NCI-H345 treated with DMSO at 0.1 percent for 48 hours (cell line): ENCODE results near the gene COL23A1.
"Not testable (repeated sequence)": the region's sequence is repeated elsewhere in the genome, so short reads cannot be mapped to it uniquely, and the experiment has no call there.

ENCODE experiments used
- DNase-seq: peaks from one replicate; lab custom pipeline; 2025; ENCODE audit not compliant: unreplicated experiment; lab: John Stamatoyannopoulos, UW

COL23A1 gene

DNA sequence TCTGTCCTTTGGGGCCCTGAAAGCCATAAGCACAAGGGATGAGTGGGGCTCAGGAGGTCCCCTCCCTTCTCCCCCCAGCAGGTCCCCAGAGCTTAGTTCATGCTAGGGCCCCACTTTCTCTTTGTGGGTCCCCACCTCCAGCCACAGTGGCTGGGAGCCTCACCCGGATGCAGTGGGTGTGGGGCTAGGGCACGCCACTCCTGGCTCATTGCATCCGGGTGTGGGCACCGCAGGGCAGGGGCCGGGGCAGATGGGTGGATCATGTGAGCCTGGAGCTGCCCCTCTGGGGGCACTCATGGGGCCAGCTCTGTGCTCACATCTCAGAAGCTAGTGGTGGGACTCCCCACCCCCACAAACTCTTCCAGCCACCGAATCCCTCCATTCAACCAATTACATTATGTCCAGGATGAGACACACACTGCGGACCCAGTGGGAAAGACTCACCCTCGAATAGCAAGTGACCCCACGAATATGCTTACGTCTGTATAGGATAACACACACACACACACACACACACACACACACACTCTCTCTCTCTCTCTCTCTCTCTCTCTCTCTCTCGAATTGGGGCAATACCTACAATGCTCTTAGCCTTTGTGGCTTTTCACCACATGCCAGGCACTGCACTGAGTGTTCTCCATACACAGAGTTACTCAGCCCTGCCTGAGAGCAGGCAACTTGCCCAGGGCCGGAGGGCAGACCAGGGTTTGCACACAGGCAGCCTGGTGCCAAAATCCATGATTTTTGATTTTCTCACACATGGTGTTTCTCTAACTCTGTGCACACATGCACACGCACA lies 340.8 kb downstream of the COL23A1 start:
- DNase-seq = no peak

DNA sequence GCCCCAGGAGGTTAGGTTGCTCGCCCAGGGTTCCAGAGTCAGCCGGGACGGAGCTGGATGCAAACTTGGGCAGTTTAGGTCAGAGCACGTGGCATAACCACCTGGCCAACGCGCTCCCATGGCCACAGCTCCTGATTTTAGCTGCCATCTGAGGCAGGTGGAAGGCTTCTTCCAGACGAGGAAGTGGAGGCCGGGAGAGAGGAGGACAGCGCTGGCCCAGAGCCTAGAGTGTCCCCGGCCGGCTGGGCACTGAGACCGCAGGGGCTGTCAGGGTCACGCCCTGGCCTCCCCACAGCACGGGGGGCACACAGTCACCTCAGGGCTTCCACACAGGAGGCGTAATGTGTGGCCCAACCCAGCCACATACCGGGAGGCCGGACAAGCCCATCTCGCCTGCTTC lies 341.4 kb downstream of the COL23A1 start:
- no peak for DNase-seq

DNA sequence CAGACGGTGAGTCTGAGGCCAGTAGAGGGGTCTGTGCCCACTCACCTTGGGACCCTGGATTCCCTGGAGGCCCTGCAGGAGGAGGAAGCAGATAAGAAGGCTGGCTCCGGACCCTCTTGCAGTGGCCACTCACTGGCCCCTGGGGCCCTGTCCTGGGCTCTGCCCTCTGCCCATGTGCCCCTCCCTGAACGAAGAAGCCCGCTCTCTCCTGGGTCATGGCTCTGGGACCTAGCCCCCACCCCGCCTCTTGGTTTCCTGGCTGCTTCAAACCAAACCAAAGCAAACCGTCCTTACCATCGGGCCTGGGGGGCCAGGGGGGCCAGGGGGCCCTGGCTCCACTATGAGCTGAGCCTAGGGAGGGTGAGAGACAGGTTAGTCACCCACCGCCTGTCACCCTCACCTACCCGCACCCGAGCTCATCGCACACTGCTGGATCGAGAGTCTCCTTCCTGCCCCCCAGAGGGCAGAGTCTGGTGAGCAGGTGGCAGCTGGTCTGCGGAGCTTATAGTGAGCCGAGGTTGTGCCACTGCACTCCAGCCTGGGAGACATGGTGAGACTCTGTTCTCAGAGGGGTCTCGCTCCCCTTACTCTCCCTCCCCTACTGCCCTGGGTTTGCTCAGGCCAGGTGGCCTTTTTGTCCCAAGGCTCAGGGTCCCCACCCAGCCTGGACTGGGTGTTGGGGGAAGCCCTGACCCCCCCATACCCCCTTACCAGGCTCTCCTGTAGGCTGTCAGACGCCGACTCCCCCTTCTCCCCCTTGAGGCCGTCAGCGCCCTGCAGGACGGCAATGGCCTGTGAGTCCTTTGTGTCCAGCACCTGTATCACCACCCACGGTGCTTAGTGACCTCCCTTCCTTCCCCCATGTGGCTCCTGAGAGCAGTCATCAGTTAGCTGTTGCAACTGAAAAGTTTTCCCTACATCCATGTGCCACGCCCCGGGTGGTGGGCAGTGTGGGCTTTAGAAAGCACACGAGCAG lies 342.4 kb downstream of the COL23A1 start:
- DNase-seq = no peak

DNA sequence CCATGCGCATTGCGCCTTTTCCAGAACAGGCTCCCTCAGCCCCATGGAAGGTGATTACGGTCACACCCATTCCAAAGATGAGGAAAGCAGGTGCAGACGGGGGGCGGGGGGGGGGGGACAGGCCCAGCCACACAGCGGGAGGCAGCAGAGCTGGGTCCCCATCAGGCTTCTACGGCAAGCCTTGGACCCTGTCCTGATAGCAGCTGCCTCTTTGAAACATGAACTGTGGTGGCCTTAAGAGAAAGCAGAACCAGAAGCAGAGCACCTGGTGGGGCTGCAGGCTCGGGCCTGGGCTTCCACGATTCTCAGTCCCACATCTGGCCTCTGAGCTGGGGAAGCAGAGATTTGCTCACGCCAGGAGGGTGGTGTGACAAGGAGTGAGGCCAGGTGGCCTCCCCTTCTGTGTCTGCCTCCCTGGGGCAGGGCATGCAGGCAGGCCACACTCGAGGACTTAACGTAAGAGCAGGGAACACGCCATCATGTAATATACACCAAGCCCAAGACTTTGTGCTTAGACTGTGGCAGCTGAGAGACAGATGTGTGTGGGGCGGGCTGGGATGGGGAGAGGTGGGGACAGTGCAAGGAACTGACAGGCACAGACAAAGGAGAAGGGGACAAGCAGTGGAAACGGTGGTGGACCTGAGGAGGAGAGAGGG lies 343.4 kb downstream of the COL23A1 start:
- no peak for DNase-seq

DNA sequence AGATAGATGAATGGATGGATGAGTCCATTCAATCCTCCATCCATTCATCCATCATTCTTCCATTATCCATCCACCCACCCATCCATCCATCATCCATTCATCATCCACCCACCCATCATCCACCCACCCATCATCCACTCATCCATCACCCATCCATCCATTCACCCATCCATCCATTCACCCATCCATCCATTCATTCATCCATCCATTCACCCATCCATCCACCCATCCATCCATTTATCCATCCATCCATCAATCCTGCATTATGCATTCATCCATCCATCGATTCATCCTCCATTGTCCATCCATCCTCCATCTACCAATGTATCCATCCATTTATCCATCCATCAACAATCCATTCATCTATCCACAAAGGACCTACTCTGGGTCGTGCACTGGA lies 344.8 kb downstream of the COL23A1 start:
- no peak for DNase-seq

DNA sequence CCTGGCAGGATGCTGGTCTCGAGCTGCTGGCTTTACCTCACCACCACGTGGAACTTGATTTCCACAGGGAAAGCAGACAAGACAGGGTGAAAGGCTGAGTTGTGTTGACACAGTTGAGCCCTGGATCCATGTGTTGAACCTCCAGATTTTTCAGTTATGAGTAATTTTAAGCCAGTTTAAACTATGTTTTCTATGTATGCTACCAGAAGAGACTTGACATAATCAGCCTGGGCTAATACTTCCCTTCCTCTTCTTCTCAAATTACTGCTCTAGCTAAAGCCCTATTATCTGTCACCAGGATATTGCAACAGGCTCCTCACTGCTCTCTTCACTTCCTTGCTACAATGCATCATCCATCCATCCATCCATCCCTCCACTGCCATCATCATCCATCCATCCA lies 345.6 kb downstream of the COL23A1 start:
- DNase-seq = no peak

DNA sequence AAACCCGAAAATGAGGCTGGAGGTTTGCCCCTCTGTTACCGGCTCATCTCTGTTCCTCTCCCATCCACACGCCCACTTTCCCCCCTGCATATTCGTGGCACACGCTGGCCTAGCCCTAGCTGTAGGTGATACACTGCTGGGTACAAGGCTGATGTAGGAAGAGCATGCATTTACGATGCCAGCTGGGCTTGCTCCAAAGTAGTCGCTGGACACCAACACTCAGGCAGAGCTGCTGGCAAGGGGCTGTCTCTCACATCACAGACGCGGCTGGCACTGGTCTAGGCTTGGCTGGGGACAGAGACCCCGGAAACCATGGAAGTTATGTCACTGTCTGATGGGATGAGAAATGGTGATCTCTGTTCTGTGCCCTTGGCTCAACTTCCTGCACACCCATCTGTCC lies 347.8 kb downstream of the COL23A1 start:
- no peak for DNase-seq

DNA sequence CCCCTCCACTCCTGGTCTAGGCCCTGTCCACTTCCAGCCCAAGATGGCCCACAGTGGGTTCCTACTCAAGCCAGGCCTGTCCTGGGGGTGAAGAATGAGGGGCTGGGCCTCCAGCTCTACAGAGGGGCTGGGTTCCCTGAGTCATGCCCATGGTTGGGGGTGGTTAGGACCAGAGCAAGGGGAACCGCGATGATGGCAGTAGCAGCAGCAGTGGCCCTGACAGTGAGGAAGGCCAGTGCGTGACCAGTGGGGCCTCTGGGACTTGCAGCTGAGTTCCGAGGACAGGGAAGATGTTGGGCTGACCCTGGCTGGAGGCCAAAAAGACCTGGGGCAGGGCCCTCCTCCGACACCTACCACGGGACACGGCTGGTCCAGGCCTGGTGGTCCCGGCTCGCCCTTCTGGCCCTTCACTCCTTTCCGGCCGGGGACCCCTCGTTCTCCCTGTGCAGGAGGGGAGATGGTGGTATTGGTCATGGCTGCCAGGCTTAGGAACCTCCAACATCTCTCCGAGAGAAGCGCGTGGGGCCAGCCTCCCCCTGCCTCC lies 348.4 kb downstream of the COL23A1 start:
- no peak for DNase-seq

DNA sequence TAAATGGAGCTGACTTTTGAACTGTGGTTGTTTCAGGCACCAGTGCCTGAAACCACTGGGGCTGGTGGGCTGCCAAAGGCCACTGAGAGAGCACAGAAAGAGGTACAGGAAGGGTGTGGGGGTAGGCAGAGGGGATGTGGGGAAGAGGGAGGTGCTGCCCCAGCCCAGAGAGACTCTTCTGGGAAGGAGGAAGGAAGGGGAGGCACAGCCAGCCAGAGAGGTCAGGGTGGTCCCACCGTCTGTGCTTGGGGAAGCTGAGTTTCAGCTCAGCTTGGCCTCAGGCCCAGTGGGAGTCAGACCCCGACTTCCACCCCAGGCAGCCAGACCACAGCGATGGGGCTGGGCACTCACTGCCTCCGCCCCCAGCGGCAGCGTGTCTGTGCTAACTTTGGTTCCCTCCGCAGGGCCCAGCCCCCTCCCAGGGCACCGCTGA lies 348.9 kb downstream of the COL23A1 start:
- DNase-seq = no peak

DNA sequence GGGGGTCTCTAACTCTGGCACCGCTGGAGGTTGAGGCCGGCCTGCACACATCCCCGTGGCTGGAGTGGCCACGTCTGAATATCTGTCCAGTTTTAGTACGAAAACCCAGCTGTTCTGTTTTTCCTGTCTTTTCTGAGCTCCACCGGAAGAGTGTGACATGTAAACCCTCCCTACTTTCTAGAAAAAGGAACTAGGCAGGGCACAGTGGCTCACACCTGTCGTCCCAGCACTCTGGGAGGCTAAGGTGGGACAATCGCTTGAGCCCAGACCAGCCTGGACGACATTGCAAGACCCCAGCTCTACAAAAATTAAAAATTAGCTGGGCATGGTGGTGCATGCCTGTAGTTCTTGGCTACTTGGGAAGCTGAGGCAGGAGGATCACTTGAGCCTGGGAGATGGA lies 349.4 kb downstream of the COL23A1 start:
- DNase-seq = no peak

DNA sequence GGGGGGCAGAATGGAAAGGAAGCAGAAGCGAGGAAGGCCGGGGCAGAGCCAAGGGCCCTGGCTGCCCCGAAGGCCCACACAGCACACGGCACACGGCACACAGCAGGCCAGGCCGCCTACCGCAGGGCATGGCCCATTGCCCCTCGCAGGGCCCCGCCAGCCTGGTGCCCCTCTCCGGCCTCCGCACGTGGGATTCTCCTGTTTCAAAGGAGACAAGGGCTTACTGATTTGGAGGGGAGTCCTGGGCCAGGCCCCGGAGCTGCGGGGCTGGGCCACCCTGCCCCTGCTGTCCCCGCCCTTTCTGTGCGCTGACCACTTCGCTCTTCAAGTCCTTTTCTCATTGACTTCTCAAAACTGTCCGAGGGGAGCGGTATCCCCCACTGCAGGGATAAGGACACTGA lies 349.9 kb downstream of the COL23A1 start:
- no peak for DNase-seq

DNA sequence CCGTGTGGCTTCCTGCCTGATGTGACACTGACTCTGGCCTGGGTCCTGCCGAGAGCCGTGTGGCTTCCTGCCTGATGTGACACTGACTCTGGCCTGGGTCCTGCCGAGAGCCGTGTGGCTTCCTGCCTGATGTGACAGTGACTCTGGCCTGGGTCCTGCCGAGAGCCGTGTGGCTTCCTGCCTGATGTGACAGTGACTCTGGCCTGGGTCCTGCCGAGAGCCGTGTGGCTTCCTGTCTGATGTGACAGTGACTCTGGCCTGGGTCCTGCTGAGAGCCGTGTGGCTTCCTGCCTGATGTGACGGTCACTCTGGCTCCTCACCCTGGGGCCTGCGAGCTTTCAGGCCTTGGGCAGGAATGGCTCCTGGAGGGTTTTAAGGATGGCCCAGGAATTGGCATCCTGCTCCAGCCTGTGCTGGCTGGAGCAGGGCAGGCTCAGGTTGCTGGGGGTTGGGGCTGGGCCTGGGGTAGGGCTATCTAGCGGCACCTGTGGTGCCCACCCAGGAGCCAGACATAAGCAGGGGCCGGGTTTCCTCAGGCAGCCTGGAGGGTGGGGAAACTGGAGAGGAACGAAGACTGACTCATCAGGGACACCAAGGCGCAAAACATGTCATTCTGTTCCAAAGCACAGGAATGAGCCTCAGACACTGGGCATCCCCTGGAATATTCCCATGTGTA lies 350.4 kb downstream of the COL23A1 start:
- DNase-seq = not testable (repeated sequence)

DNA sequence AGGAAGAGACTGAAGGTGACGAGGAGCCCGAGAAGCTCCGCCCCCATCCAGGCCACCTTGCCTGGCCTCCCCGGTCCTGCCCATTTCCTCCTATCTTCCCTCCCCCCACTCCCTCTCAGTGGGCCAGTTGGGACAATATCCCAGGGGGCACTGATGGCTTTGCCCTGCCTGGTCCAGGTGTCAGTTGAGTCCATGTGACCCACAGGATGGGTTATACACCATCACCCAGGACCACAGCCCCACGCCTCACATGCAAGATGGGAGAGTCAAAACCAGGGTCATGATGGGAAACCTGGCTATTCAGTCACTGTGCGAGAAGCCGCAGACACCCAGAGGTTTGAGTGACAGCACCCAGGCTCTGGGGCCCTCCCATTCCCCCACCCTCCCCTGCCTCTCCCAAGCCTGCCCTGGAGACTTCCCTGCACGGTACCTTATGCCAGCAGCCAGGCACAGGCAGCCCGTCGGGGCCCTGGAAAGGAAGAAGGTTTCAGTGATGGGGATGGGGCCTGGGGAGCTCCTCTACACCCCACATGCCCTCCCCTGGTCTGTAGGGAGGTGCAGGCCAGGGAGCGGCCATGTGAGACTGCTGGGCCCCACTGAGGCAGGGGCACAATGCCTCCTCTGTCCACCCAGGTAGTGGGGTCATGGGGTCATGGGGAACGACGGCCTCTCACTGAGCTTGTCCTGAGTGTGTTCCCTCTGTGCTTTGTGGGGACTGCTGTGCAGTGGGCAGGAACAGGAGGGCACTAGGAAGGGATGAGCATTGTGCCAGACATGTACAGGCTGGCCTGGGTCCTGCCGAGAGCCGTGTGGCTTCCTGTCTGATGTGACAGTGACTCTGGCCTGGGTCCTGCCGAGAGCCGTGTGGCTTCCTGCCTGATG lies 351.2 kb downstream of the COL23A1 start:
- DNase-seq = no peak

DNA sequence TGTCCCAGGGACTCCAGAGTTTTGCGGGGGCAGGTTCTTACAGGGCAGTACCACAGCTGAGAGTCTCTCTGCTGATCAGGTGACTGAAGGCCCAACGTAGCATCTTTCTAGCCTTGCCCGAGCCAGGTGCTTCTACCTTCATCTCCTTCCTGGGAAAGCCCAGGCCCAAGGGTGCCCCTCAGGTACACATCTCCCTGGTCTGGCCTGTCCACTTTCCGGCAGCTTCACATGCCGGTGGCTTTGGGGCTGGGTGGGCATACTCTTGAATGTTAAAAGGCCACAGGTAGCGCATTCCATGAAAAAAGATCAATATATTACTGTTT lies 351.9 kb downstream of the COL23A1 start:
- no peak for DNase-seq

DNA sequence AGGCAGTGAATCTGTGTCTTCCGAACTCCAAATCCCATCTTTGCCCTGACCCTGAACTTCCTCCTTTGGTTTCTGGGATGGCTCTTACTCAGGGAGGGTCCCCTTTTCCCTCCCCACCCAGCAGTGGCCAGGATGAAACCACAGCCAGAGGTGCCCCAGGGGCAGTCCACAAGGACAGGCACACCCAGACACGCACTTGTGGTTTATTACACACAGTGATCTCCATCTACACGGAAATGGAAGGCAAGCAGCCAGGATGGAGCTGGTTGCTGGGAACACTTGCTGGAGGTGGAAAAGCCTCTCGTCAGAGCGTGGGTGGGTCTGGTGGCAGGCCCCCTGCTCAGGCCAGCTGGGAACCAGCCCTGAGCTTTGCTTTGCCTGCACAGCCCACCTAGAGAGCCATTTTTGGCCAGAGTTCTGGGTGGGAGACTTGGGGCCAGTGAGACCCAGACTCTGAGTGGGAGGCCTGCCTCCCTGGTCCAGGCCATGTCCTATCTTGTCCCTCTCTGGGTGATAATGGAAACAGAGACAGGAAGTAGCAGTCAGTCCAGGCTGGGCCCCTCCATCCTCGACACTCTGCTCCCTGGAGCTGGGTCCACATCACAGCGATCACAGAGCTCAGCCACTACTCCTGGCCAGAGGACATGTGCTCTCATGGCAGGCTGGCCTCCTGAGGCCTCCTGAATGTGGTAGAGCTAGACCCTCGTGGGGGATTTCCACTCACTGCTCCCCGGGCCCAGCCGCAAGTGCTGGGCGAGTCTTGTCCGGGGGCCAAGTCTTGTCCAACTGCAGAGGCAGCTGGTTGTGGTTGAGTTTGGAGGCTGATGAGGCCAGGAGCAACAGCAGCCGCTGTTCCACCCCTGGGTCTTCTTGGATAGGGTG lies 352.5 kb downstream of the COL23A1 start:
- DNase-seq = no peak

DNA sequence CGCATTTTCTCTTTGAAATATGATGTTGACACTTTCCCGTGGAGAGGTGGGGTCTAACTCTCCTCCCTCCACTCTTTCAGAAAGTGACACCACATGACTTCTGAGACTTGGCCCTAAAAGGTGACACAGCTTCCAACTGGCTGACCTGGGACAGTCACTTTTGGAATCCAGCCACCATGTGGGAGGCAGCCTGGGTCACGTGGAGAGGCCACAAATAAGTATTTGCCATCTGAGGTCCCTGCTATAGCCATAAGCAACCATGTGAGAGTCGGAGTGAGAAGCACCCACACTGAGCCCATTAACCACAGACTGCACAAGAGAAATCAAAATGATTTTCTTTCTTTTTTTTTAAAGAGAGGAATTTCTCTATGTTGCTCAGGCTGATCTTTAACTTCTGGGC lies 353.5 kb downstream of the COL23A1 start:
- no peak for DNase-seq

DNA sequence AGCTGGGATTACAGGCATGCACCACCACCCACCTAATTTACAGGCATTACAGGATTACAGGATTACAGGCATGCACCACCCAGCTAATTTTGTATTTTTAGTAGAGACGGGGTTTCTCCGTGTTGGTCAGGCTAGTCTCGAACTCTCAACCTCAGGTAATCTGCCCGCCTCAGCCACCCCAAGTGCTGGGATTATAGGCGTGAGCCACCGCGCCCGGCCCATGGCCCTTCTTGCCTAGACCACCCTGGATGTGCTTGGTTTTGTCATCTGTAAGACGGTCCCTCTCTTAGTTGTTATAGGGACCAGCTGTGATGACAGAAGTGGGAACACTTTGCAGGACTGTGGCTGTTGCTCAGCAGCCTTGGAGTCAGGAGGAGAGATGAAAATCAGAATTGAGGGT lies 354.1 kb downstream of the COL23A1 start:
- no peak for DNase-seq

DNA sequence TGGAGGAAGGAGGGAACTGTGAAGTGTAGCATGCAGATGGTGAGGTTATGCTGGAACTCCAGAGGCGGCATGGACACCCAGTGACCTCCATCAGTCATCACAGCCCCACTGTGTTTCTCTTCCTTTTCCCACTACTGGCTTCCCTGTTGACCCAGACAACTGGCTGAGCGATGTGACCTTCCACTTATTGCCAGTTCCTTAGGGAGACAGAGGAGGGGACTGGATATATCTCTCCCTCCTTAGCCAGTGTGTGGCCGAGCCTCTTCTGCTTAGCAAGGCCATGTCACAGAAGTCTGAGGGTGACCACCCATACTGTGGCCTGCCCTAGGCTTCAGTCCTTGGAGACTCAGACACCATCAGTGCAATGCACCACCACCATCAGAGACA lies 354.6 kb downstream of the COL23A1 start:
- no peak for DNase-seq
